Breast epithelium (tissue), 3 donors: ENCODE data around the gene ZNF565.

Experiments used
- CTCF ChIP-seq, 3 donors: fragments of 450-650 bp; IDR thresholded peaks; one replicate each; pipeline ENCODE4 v1.5.1; 2016 to 2017; ENCODE audit warnings: antibody characterized with exemption in 3 of 3, mild to moderate bottlenecking in 3 of 3, moderate library complexity in 3 of 3
- POLR2A ChIP-seq: fragments of 450-650 bp; IDR thresholded peaks from one replicate; pipeline ENCODE4 v1.6.1; 2016; ENCODE audit warnings: antibody characterized with exemption, mild to moderate bottlenecking, moderate library complexity

DNA sequence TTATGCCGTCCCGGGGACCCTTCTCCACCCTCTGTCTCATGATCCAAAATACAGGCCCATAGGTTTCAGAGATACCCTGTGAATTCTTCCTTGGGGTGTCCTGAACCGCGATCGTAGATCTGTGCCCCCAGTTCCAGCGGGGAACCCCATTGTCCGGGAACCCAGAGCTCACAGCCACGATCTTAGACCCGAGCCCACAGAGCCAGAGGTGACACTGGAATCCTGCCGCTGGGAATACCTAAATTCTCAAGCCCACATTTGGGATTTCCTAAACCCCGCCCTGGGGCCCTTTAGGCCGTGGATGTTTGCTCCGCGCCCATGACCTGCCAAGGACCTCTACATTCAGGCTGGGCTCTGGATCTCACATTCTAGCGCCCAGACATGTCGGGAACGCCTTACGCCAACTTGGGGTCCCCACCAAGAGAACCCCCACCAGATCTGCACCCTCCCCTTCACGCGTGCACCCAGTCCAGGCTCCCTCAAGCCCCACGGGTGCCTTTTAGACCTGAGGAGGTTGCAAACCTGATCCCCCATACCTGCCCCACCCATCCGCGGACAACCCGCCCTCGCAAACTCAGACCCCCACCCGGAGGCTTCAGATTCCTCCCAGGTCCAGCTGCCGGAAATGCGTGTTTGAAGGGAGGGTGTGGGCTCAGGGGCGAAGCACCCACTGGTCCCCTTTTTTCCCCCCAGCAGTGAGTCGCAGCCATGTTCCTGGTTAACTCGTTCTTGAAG is 74.0 kb downstream of the ZNF565 start:
- no peak for TF ChIP-seq CTCF (IDR thresholded peaks at IDR 0.05)
- no peak for TF ChIP-seq POLR2A
